ENCODE results near the gene KIAA0319L. TPM values are rescaled to one million over a fixed set of nuclear protein-coding genes. Genes with fewer than 3 reads are reported as not detected.

The KIAA0319L gene
- total and polyA plus RNA-seq, 3 donors from 2014 or later, result 55.6 to 90.1 (median 90.1) TPM

- no peak for DNase-seq
- WGBS, 2 donors, result 92 to 93% methylated on average over 10 of the region's 10 CpGs
- Histone ChIP-seq H3K4me1 (no peaks in the 10 kb centered on the region), H3K27me3 (no peaks in the 10 kb centered on the region), H3K27ac (no peak overlapping the region), H3K36me3 (ENCODE audit: low read depth, missing control alignments) (no peaks in the 10 kb centered on the region), H3K4me3 (no peak overlapping the region), H3K9me3 (no peaks in the 10 kb centered on the region)
- intact Hi-C loops (cut with DNase I; ENCODE audit: low total_unique reads), result no loop called here
- TF ChIP-seq CTCF (IDR thresholded peaks at IDR 0.05), result no peak
- no peak for TF ChIP-seq POLR2A (IDR thresholded peaks at IDR 0.05)
Observed at GRCh38 chr1:35570589-35571137, 13.5 kb upstream of the KIAA0319L start.

- intact Hi-C loops (cut with DNase I; ENCODE audit: low total_unique reads), result no loop called here
- no peak overlapping the region for H3K4me3 ChIP-seq
- 68 to 83% methylated on average over 1 of the region's 1 CpG for WGBS, 2 donors
- no peaks in the 10 kb centered on the region for H3K36me3 ChIP-seq (ENCODE audit: low read depth, missing control alignments)
- no peak for TF ChIP-seq POLR2A (IDR thresholded peaks at IDR 0.05)
- no peak for TF ChIP-seq CTCF (IDR thresholded peaks at IDR 0.05)
- no peaks in the 10 kb centered on the region for H3K9me3 ChIP-seq
- H3K27ac ChIP-seq, result no peak overlapping the region
- H3K4me1 ChIP-seq, result no peaks in the 10 kb centered on the region
- H3K27me3 ChIP-seq, result no peaks in the 10 kb centered on the region
- no peak for DNase-seq
Observed at GRCh38 chr1:35569936-35570335, 12.7 kb upstream of the KIAA0319L start.

- DNase-seq, result peak; percentile 79
- TF ChIP-seq POLR2A (IDR thresholded peaks at IDR 0.05), result no peak
- peak; percentile 70 to 86 (median 78) for TF ChIP-seq CTCF (IDR thresholded peaks at IDR 0.05)
- WGBS, 2 donors, result 31% methylated on average over 4 of the region's 4 CpGs
Observed at GRCh38 chr1:35568975-35569395, 11.8 kb upstream of the KIAA0319L start.

GRCh38 chr1:35567947-35568558, 10.8 kb upstream of the KIAA0319L start:
- TF ChIP-seq CTCF (IDR thresholded peaks at IDR 0.05) (no peak), POLR2A (IDR thresholded peaks at IDR 0.05) (no peak)
- no peaks in the 10 kb centered on the region for H3K9me3 ChIP-seq
- DNase-seq, result no peak
- H3K4me3 ChIP-seq, result no peak overlapping the region
- H3K27me3 ChIP-seq, result no peaks in the 10 kb centered on the region
- H3K36me3 ChIP-seq (ENCODE audit: low read depth, missing control alignments), result no peaks in the 10 kb centered on the region
- no peaks in the 10 kb centered on the region for H3K4me1 ChIP-seq
- WGBS, 2 donors, result 78 to 80% methylated on average over 9 of the region's 9 CpGs
- intact Hi-C loops (cut with DNase I; ENCODE audit: low total_unique reads), result no loop called here
- H3K27ac ChIP-seq, result no peak overlapping the region

More at GRCh38 chr1:35568975-35569395, 11.8 kb upstream of the KIAA0319L start:
- Histone ChIP-seq H3K36me3 (ENCODE audit: low read depth, missing control alignments) (no peaks in the 10 kb centered on the region), H3K27me3 (no peaks in the 10 kb centered on the region), H3K9me3 (no peaks in the 10 kb centered on the region), H3K27ac (no peak overlapping the region), H3K4me3 (no peak overlapping the region), H3K4me1 (no peaks in the 10 kb centered on the region)
- intact Hi-C loops (cut with DNase I; ENCODE audit: low total_unique reads), result no loop called here

- H3K4me1 ChIP-seq, result peaks cover 1% of the 10 kb centered on the region
- intact Hi-C loops (cut with DNase I; ENCODE audit: low total_unique reads), result no loop called here
- no peaks in the 10 kb centered on the region for H3K36me3 ChIP-seq (ENCODE audit: low read depth, missing control alignments)
Observed at GRCh38 chr1:35565742-35566133, 8.5 kb upstream of the KIAA0319L start.

More at GRCh38 chr1:35565742-35566133, 8.5 kb upstream of the KIAA0319L start:
- no peak for TF ChIP-seq CTCF (IDR thresholded peaks at IDR 0.05)
- TF ChIP-seq POLR2A (IDR thresholded peaks at IDR 0.05), result no peak
- H3K4me3 ChIP-seq, result no peak overlapping the region
- H3K9me3 ChIP-seq, result no peaks in the 10 kb centered on the region
- H3K27me3 ChIP-seq, result no peaks in the 10 kb centered on the region
- DNase-seq, result no peak
- H3K27ac ChIP-seq, result no peak overlapping the region
- 89 to 96% methylated on average over 7 to 11 of the region's 11 CpGs for WGBS, 2 donors

Data from testis (tissue), 3 donors.